B cell (primary cell): ENCODE results near the gene TJP3. TPM values are rescaled to one million over a fixed set of nuclear protein-coding genes. Genes with fewer than 3 reads are reported as not detected.

Experiments used
- ATAC-seq: fragments of 200-7000 bp; cut with Tn5 transposase; one replicate; pipeline ENCODE4 v1.10.0; 2021; ENCODE audit warnings: low read depth, mild to moderate bottlenecking, moderate number of reproducible peaks, moderate library complexity
- CTCF ChIA-PET: fragments of 350-600 bp; sonication (Branson Sonifier 250); formaldehyde crosslinking; loops from one replicate; lab custom pipeline; 2021; ENCODE audit warnings: antibody characterized with exemption, inconsistent platforms; lab: Charles Lee
- POLR2A ChIA-PET: fragments of 350-600 bp; sonication (Branson Sonifier 250); formaldehyde crosslinking; loops from one replicate; lab custom pipeline; 2021; ENCODE audit warnings: antibody characterized with exemption; lab: Charles Lee
- DNase-seq: peaks from one replicate; pipeline ENCODE4 v3.0.0; 2013
- H2AFZ ChIP-seq: 2 replicates; pipeline ENCODE4 v1.6.1; 2012; ENCODE audit warnings: mild to moderate bottlenecking, low read depth, low read length; ENCODE audit not compliant: insufficient read depth, poor library complexity, severe bottlenecking
- H3K27ac ChIP-seq, 2 donors: 1 replicate in 1 of 2; 2 replicates in 1 of 2; pipeline ENCODE4 v1.5.1; 2012 to 2013; ENCODE audit warnings: low read length in 2 of 2, mild to moderate bottlenecking in 2 of 2, moderate library complexity in 1 of 2
- H3K27me3 ChIP-seq, 4 experiments: fragments of 200-600 bp in 1 of 4; sonication (generic) in 1 of 4; replicated peaks in 1 of 4; 1 replicate in 2 of 4; 2 replicates in 2 of 4; pipeline versions ENCODE4 v1.6.1 to v1.7.0; 2013 to 2016; ENCODE audit warnings: low read length in 3 of 4, mild to moderate bottlenecking in 2 of 4, mixed read lengths in 1 of 4, moderate library complexity in 1 of 4; ENCODE audit not compliant: insufficient read depth in 4 of 4, control insufficient read depth in 3 of 4; ENCODE audit errors: control extremely low read depth in 1 of 4
- H3K36me3 ChIP-seq, 2 experiments: replicated peaks in 1 of 2; 1 replicate in 1 of 2; 2 replicates in 1 of 2; pipeline versions ENCODE4 v1.6.1 to v1.7.1; 2013; ENCODE audit warnings: low read length in 1 of 2; ENCODE audit not compliant: insufficient read depth in 2 of 2, control insufficient read depth in 1 of 2; ENCODE audit errors: control extremely low read depth in 1 of 2, extremely low read depth in 1 of 2
- H3K4me1 ChIP-seq, 2 donors: fragments of 200-600 bp in 1 of 2; sonication (generic) in 1 of 2; 1 replicate in 1 of 2; 2 replicates in 1 of 2; pipeline versions ENCODE4 v1.5.1 to v1.6.1; 2013 to 2017; ENCODE audit warnings: low read length in 2 of 2; ENCODE audit not compliant: control insufficient read depth in 2 of 2, insufficient read depth in 2 of 2
- H3K4me2 ChIP-seq: replicated peaks from 2 replicates; pipeline ENCODE3; 2012; ENCODE audit warnings: mild to moderate bottlenecking, low read depth, low read length; ENCODE audit not compliant: poor library complexity, severe bottlenecking
- H3K4me3 ChIP-seq, 5 experiments: fragments of 200-600 bp in 1 of 5; sonication (generic) in 1 of 5; 1 replicate in 3 of 5; 2 replicates in 2 of 5; pipeline versions ENCODE4 v1.5.1 to v1.7.0; 2011 to 2016; ENCODE audit warnings: low read length in 4 of 5, mild to moderate bottlenecking in 4 of 5, low read depth in 2 of 5, control low read depth in 1 of 5, moderate library complexity in 1 of 5; ENCODE audit not compliant: insufficient read depth in 1 of 5; ENCODE audit errors: control extremely low read depth in 1 of 5, extremely low read depth in 1 of 5
- H3K79me2 ChIP-seq: fragments of 200-600 bp; sonication (generic); one replicate; pipeline ENCODE4 v1.6.0; 2016; ENCODE audit warnings: low read length; ENCODE audit not compliant: control insufficient read depth, insufficient read depth
- H3K9ac ChIP-seq: fragments of 200-600 bp; sonication (generic); 2 replicates; pipeline ENCODE4 v1.6.1; 2017; ENCODE audit warnings: mild to moderate bottlenecking, low read length, moderate library complexity
- H3K9me3 ChIP-seq, 3 donors: one replicate each; pipeline versions ENCODE4 v1.6.1 to v1.7.1; 2013; ENCODE audit warnings: low read length in 2 of 3; ENCODE audit not compliant: control insufficient read depth in 2 of 3, insufficient read depth in 1 of 3; ENCODE audit errors: control extremely low read depth in 1 of 3
- H4K20me1 ChIP-seq: 2 replicates; pipeline ENCODE4 v1.6.0; 2012; ENCODE audit warnings: mild to moderate bottlenecking, low read length; ENCODE audit not compliant: insufficient read depth, control insufficient read depth, poor library complexity, severe bottlenecking
- H3K27ac Mint-ChIP-seq: one replicate; pipeline ENCODE4 v1.8.0; 2021; ENCODE audit warnings: mixed read lengths
- H3K27me3 Mint-ChIP-seq: one replicate; pipeline ENCODE4 v1.8.0; 2021; ENCODE audit warnings: mixed read lengths
- H3K4me1 Mint-ChIP-seq: one replicate; pipeline ENCODE4 v1.8.0; 2021; ENCODE audit warnings: mixed read lengths
- H3K4me3 Mint-ChIP-seq: one replicate; pipeline ENCODE4 v1.8.0; 2021; ENCODE audit warnings: mixed read lengths
- H3K9me3 Mint-ChIP-seq: one replicate; pipeline ENCODE4 v1.8.0; 2022; ENCODE audit warnings: mixed read lengths; ENCODE audit not compliant: insufficient read depth
- CTCF ChIP-seq: fragments of 200-600 bp; IDR thresholded peaks from one replicate; pipeline ENCODE4 v1.8.0; 2022; ENCODE audit warnings: antibody characterized with exemption, mild to moderate bottlenecking
- EZH2 ChIP-seq: IDR thresholded peaks from 2 replicates; pipeline ENCODE4 v1.6.1; 2012; ENCODE audit warnings: borderline replicate concordance, low read depth, mild to moderate bottlenecking, moderate library complexity, low read length; ENCODE audit not compliant: insufficient read depth, poor library complexity, severe bottlenecking
- WGBS: methylation state at CpG from one replicate; pipeline ENCODE4 v1.1.5; 2013; ENCODE audit warnings: missing lambda C conversion rate; ENCODE audit not compliant: insufficient coverage; 5-methylcytosine and 5-hydroxymethylcytosine counted together
- intact Hi-C: fragments of 100-400 bp; cut with micrococcal nuclease; formaldehyde crosslinking; loops from one replicate; pipeline ENCODE4 v1.10.0; 2022
- polyA plus RNA-seq: library from polyadenylated mRNA; depleted of rRNA; stranded (reverse); fragments of >200 nt; gene quantifications from 2 replicates; pipeline ENCODE4 v1.2.3, GENCODE V29; 2012
- total RNA-seq, 2 donors: library from RNA; stranded (reverse); fragments of 120-200 nt in 1 of 2; gene quantifications; 1 replicate in 1 of 2; 2 replicates in 1 of 2; pipeline versions ENCODE4 v1.2.3 to v1.2.4, GENCODE V29; 2013 to 2022

Gene TJP3
- total and polyA plus RNA-seq, 2 donors (not counting 1 experiment from before 2014, with no cell fraction given): 2.1 to 2.9 TPM

- no peak for ATAC-seq
- Mint-ChIP-seq H3K9me3 (no peaks in the 10 kb centered on the region), H3K27ac (no peak overlapping the region), H3K27me3 (peaks cover 10% of the 10 kb centered on the region), H3K4me1 (peaks cover 3% of the 10 kb centered on the region), H3K4me3 (no peak overlapping the region)
- TF ChIP-seq EZH2 (no peak), CTCF (no peak)
- H4K20me1 ChIP-seq: no peaks in the 10 kb centered on the region
- H2AFZ ChIP-seq: no peak overlapping the region
- WGBS: 86% methylated on average over 16 of the region's 16 CpGs
- H3K79me2 ChIP-seq: no peaks in the 10 kb centered on the region
- H3K27ac ChIP-seq: no peak overlapping the region
- intact Hi-C loops: no loop called here
- DNase-seq: no peak
- no peak overlapping the region for H3K9ac ChIP-seq
- H3K4me2 ChIP-seq: no peak overlapping the region
- peaks cover 5 to 7% of the 10 kb centered on the region in 2 donors for H3K4me1 ChIP-seq
- ChIA-PET POLR2A (interaction anchor here (0.6 kb wide), 1 partner anchor 63 kb away, joined by 3 read pairs; no protein-coding TSS in a partner anchor), CTCF (interaction anchor here (1.3 to 1.4 kb wide), 2 partner anchors 24 to 106 kb away, joined by 3 to 4 read pairs; no protein-coding TSS in a partner anchor)
- no peaks in the 10 kb centered on the region for H3K36me3 ChIP-seq
- peaks cover 0 to 3% (median 0%) of the 10 kb centered on the region in 3 donors for H3K9me3 ChIP-seq
- H3K27me3 ChIP-seq: peaks cover 0 to 25% (median 12%) of the 10 kb centered on the region in 4 experiments
- H3K4me3 ChIP-seq: no peak overlapping the region
Measured at GRCh38 chr19:3716147-3716668, 8.0 kb downstream of the TJP3 start.

GRCh38 chr19:3719868-3720267 is 11.7 kb downstream of the TJP3 start:
- Histone ChIP-seq H3K79me2 (no peaks in the 10 kb centered on the region), H3K4me3 (no peak overlapping the region), H3K9me3 (peaks cover 0 to 12% (median 0%) of the 10 kb centered on the region in 3 donors), H3K9ac (no peak overlapping the region), H3K4me1 (peaks cover 16 to 20% of the 10 kb centered on the region in 2 donors), H4K20me1 (no peaks in the 10 kb centered on the region), H3K27ac (no peak overlapping the region), H3K27me3 (peaks cover 0 to 42% (median 21%) of the 10 kb centered on the region in 4 experiments), H2AFZ (no peak overlapping the region), H3K4me2 (no peak overlapping the region), H3K36me3 (no peaks in the 10 kb centered on the region)
- CTCF ChIA-PET: interaction anchor here (0.6 to 2.0 kb wide), 7 partner anchors 11 to 102 kb away, joined by 3 to 7 read pairs (median 3); partner anchors contain the start of gene TJP3
- Mint-ChIP-seq H3K9me3 (no peaks in the 10 kb centered on the region), H3K27me3 (peaks cover 21% of the 10 kb centered on the region), H3K4me1 (peaks cover 11% of the 10 kb centered on the region), H3K27ac (no peak overlapping the region), H3K4me3 (no peak overlapping the region)
- TF ChIP-seq CTCF (no peak), EZH2 (no peak)
- ATAC-seq: no peak
- DNase-seq: no peak
- WGBS: 100% methylated on average over 1 of the region's 4 CpGs
- intact Hi-C loops: no loop called here
- POLR2A ChIA-PET: no interaction called here
